Uterus (tissue), 4 donors: ENCODE data around the gene TRIM17. TPM values are rescaled to one million over a fixed set of nuclear protein-coding genes. Genes with fewer than 3 reads are reported as not detected.

Experiments
- DNase-seq, 2 donors: peaks; one replicate each; pipeline ENCODE4 v3.0.0-alpha.2; 2019 to 2020
- H3K27ac ChIP-seq, 2 donors: fragments of 200-600 bp; sonication (generic); 1 replicate in 1 of 2; 2 replicates in 1 of 2; pipeline ENCODE4 v1.5.1; 2016 to 2018
- H3K27me3 ChIP-seq, 2 donors: fragments of 200-600 bp; sonication (generic); one replicate each; pipeline ENCODE4 v1.5.1; 2018 to 2019; ENCODE audit warnings: control low read depth in 1 of 2
- H3K36me3 ChIP-seq, 2 donors: fragments of 200-600 bp; sonication (generic); one replicate each; pipeline ENCODE4 v1.5.1; 2019; ENCODE audit warnings: control low read depth in 1 of 2
- H3K4me1 ChIP-seq, 2 donors: fragments of 200-600 bp; sonication (generic); one replicate each; pipeline ENCODE4 v1.5.1; 2018 to 2019; ENCODE audit warnings: control low read depth in 1 of 2
- H3K4me3 ChIP-seq, 2 donors: fragments of 200-600 bp; sonication (generic); 1 replicate in 1 of 2; 2 replicates in 1 of 2; pipeline ENCODE4 v1.5.1; 2018 to 2019; ENCODE audit warnings: mild to moderate bottlenecking in 1 of 2
- H3K9me3 ChIP-seq, 2 donors: fragments of 200-600 bp; sonication (generic); one replicate each; pipeline ENCODE4 v1.5.1; 2019; ENCODE audit warnings: control low read depth in 1 of 2
- CTCF ChIP-seq, 4 experiments: fragments of 200-600 bp in 2 of 4; fragments of 450-650 bp in 2 of 4; sonication (generic) in 2 of 4; IDR thresholded peaks; one replicate each; pipeline ENCODE4 v1.5.1; 2016 to 2019; ENCODE audit warnings: antibody characterized with exemption in 4 of 4, mild to moderate bottlenecking in 2 of 4, moderate library complexity in 1 of 4
- POLR2A ChIP-seq, 2 donors: fragments of 450-650 bp; IDR thresholded peaks; one replicate each; pipeline ENCODE4 v1.6.1; 2016; ENCODE audit warnings: antibody characterized with exemption in 2 of 2, mild to moderate bottlenecking in 1 of 2, moderate library complexity in 1 of 2
- intact Hi-C: fragments of 100-400 bp; cut with DNase I; formaldehyde crosslinking; loops from one replicate; pipeline ENCODE4 v1.15.1; 2023; ENCODE audit warnings: low total_unique reads
- microRNA-seq: library from miRNA; unstranded; fragments of <30 nt; microRNA quantifications from one replicate; pipeline ENCODE4, GENCODE V29; 2016; ENCODE audit warnings: borderline microRNAs expressed, borderline replicate concordance
- small RNA-seq: library from RNA; depleted of rRNA; stranded (forward); fragments of <200 nt; gene quantifications from one replicate; pipeline ENCODE3, GENCODE V24; 2016
- total RNA-seq, 4 donors: library from RNA; depleted of rRNA in 3 of 4; stranded (reverse); fragments of >200 nt in 3 of 4; gene quantifications; one replicate each; pipeline versions ENCODE4 v1.1.0 to v1.2.4, GENCODE V29; 2014 to 2023
- donor health status: DM: yes; HTN: yes; CAD: no.

TRIM17 gene
- total RNA-seq, 4 donors from 2014 or later: 3.2 to 5.9 TPM; not detected in 2

GRCh38 chr1:228358039-228358763, 58.5 kb downstream of the TRIM17 start:
- DNase-seq: no peak
- H3K36me3 ChIP-seq: no peaks in the 10 kb centered on the region
- no peak overlapping the region for H3K4me3 ChIP-seq
- no peak overlapping the region for H3K27ac ChIP-seq
- H3K9me3 ChIP-seq: no peaks in the 10 kb centered on the region
- no peaks in the 10 kb centered on the region for H3K27me3 ChIP-seq
- no peaks in the 10 kb centered on the region for H3K4me1 ChIP-seq
- intact Hi-C loops: no loop called here
- TF ChIP-seq CTCF (IDR thresholded peaks at IDR 0.05) (no peak), POLR2A (IDR thresholded peaks at IDR 0.05) (no peak)

Small RNAs within 50 kb of the gene (microRNA-seq; reads per million reads assigned to microRNA genes)
- gene MIR4666A (not detected), gene MIR6742 (not detected)

Small RNAs within 50 kb of the gene (small RNA-seq; reads per million reads assigned to genes)
- not detected for gene MIR4666A

Other genes with a start within 250 kb of the TRIM17 start
- gene OBSCN, start 208.8 kb downstream of the TRIM17 start, total RNA-seq: 10 to 100 TPM in 2 of 4 donors, 1 to 10 TPM in 2; 5.9 to 53.2 (median 22.4) TPM
- gene TRIM11, start 10.0 kb downstream of the TRIM17 start, total RNA-seq: 10 to 100 TPM in 2 of 4 donors, 1 to 10 TPM in 2; 3.3 to 20.9 (median 11.7) TPM
- 10 to 100 TPM; 13.2 to 84.1 (median 27.7) TPM for gene RNF187, start 70.5 kb upstream of the TRIM17 start, total RNA-seq